RPMI7951 (cell line): ENCODE measurements around the gene RABGAP1L. TPM values are rescaled to one million over a fixed set of nuclear protein-coding genes. Genes with fewer than 3 reads are reported as not detected.
"Not testable (repeated sequence)": the region's sequence is repeated elsewhere in the genome, so short reads cannot be mapped to it uniquely, and the experiment has no call there.

Experiments used
- DNase-seq: peaks from one replicate; pipeline ENCODE4 v3.0.0-alpha.2; 2012; ENCODE audit warnings: low read depth
- total RNA-seq: library from RNA; depleted of rRNA; stranded (reverse); fragments of >200 nt; shearing (Covaris generic); gene quantifications from 2 replicates; pipeline ENCODE4 v1.2.3, GENCODE V29; 2014

The RABGAP1L gene
- total RNA-seq, 1 experiment from 2014 or later, result 17.2 TPM

DNA sequence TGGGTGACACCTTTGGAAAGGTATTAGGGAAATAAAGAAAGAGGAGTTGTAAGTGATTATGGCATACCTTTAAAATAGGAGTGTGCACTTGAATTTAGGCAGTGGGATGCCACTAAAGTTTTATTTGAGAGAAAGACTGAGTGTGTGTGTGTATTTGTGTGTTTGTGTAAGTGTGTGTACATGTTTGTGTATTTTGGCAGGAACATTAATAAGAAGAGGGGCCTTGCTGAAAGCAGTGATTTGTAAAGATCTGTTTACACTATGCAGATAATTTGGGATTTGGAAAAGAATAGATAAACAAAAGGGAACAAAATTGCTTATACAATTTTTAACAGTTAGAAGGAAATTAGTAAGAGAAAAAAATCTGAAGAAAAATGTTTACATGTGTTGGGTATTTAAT is 409.2 kb downstream of the RABGAP1L start:
- no peak for DNase-seq

DNA sequence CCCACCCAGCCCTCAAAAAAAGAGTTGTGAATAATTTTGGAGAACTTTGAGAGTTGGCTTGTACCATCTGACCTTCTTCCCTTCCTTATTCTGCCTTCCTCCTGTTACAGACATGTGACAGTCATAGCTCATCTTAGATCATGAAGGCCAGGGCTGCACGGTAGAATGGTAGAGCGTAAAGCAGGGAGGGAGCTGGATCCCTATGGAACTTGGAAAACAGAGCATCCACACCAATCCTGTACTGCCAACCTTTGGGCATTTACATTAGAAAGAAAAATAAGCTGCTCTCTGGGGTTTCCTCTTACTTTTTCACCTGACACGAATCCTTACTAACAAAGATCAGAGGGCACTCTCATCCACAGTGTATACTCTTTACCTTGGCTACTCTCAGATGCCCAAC is 409.9 kb downstream of the RABGAP1L start:
- no peak for DNase-seq

DNA sequence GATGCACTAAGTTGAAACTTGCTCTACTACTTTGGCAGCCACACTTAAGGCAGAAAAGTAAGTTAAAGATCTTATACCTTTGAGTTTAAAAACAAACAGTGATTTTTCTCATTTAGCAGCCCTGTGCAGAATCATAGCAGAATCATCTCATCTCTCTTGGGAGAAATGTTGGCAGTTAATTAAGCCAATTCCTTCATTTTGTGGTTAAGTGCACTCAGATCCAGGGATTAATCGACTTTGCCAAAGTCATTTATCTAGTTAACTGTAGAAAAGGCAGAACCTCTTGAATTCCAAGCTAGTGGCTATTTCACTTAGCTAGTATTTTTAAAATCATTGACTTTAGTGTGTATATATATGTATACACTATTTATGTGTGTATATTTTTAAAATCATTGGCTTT is 413.5 kb downstream of the RABGAP1L start:
- DNase-seq, result no peak

DNA sequence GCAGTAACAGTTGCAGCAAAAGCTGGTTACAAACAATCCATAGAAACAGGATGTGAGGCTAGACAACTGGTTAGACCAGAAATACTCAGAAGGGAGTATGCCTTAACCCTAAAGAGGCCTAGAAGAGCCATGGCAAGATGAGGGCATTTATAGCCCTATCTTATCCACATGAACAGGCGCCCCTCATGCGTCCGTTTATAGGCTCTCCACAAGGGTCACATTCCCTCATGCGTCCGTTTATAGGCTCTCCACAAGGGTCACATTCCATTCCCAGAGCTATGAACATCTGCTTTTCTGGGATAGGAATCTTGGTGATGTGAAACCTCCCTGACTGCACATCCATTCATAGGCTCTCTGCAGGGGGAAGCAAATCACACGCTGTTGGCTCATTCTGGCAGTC is 416.8 kb downstream of the RABGAP1L start:
- DNase-seq, result not testable (repeated sequence)

DNA sequence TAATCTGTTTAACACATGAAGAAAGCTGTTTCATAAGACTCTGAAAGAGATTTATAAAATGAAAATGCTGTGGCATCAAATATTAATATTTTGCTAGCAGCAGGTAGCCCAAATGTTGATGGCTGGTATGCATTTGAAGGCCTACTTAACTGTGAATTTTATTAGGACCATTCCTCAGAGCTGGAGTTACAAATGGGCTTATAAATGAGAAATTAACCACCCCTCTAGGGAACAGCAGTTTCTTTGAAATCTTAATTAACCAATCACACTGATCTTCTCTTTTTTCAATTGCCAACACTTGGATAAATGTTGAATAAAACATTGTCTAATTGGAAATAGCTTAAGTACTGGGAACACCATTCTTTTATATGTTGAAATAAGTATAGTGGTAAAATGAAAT is 418.4 kb downstream of the RABGAP1L start:
- no peak for DNase-seq

DNA sequence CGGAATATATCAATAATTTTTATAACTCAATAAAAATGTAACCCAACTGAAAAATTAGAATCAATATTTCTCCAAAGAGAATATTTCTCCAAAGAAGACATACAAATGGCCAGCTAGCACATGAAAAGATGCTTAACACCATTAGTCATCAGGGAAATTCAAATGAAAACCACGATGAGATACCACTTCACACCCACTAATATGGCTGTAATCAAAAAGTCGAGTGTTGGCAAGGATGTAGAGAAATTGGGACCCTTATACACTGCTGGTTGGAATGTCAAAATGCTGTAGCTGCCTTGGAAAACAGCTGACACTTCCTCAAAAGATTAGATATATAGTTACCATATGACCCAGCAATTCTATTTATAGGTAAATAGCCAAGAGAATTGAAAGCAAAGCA is 421.5 kb downstream of the RABGAP1L start:
- no peak for DNase-seq

DNA sequence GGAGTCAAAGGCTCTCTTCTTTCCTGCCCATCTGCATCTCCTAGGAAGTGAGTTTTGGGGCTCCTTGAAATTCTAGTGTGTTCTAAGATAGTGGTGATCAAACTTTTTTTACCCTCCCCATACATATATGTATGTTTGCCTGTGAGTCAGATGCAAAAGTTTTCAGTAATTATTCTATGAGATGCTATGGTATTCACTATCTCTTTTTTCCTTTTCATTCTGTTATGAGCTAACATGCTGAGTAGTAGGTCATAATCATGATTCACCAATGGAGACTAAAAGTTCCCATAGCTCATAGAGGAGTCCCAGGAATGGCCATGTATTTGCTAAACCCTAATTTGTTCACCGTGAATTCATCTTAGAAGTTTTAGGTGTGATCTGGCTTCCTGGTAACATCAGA is 424.0 kb downstream of the RABGAP1L start:
- no peak for DNase-seq

DNA sequence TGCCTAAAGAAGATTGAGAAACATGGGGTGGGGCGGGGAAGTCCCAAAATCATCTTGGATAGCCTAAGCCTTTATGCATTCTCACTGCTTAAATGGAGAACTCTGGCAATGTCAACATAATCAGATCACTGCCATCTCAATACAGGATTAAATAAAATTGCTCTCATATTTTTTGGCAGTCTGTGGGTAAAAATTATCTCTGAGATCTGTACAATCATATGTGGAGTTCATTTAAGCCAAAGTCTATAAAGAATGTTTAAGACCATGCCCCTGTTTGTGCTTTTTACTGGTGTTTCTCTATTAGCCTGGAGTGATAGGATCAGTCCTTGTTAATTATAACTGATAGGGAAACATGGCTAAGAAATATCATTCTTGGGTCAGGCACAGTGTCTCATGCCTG is 424.8 kb downstream of the RABGAP1L start:
- DNase-seq, result no peak

DNA sequence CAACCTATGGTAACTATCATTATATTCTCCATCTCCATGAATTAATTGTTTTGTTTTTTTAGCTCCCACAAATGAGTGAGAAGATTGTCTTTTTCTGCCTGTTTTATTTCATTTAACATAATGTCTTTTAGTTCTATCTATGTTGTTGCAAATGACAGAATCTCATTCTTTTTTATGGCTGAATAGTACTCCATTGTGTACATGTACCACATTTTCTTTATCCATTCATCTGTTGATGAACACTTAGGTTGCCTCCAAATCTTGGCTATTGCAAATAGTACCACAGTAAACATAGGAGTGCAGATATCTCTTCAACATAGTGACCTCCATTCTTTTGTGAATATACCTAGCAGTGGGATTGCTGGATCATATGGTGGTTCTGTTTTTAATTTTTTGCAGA is 429.3 kb downstream of the RABGAP1L start:
- DNase-seq, result not testable (repeated sequence)

DNA sequence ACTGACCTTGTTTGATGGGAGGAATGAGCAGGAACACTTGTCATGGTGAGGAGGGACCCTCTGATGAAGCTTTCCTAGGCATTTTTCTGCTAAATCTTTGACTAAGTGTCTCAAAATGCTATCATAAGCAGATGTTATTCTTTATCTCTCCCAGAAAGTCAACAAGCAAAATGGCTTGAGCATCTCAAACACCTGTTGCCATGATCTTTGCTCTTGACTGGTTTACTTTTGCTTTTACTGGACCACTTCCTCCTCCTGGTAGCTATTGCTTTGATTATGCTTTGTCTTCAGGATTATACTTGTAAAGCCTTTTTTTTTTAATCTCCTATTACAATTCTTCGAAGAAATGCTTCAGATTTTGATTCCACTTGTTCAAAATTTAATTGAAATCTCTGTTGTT is 445.9 kb downstream of the RABGAP1L start:
- DNase-seq, result no peak

DNA sequence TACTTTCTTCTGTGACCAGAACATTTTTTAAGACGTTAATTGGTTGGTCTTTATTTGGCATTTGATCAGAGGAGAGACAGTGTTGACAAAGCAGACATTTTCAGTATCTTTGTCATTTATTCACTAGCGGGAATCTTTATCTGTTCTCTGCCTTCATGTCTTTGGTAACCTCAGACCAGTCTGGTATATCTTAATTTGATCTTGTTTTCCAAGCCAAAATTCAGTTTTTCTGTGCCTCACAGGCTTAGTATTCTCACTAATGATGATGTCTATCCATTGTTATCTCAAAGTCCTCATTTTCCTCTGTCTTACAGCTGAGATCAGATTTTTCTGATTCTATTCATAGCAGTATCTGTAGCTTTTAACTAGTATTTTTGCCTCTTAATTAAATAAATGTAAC is 447.2 kb downstream of the RABGAP1L start:
- DNase-seq, result no peak

DNA sequence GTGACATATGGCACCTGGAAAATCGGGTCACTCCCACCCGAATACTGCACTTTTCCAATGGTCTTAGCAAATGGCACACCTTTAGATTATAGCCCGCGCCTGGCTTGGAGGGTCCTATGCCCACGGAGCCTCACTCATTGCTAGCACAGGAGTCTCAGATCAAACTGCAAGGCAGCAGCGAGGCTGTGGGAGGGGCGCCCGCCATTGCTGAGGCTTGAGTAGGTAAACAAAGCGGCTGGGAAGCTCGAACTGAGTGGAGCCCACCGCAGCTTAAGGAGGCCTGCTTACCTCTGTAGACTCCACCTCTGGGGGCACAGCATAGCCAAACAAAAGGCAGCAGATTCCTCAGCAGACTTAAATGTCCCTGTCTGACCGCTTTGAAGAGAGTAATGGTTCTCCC is 458.6 kb downstream of the RABGAP1L start:
- not testable (repeated sequence) for DNase-seq

DNA sequence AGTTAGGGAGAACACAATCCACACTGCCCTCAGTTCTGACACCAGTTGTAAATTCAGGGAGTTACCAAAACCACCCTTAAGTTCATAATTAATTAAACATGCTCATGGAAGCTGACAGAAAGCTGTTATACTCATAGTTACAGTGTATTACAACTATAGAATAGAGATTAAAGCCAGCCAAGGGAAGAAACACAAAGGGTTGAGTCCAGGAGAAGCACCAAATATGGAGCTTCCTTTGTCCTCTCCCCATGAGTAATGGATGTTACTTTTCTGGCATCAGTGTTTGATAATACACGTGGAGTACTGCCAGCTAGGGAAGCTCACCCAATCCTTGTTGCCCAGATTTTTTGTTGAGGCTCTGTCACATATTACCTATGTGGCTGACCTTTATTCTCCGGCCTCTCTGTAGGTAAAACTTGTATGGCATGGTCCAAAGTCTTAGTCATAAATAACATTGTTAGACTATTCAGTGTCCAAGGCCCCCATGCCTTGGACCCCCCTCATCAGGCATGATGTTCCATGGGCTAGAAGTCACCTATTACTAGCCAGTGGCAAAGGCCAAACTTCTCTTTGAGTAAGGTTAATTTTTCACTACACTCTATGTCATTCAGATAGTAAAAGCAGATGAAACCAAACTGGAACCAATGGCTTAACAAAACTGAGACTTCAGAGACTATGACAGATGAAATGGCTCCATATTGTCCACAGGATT is 464.2 kb downstream of the RABGAP1L start:
- DNase-seq, result no peak

DNA sequence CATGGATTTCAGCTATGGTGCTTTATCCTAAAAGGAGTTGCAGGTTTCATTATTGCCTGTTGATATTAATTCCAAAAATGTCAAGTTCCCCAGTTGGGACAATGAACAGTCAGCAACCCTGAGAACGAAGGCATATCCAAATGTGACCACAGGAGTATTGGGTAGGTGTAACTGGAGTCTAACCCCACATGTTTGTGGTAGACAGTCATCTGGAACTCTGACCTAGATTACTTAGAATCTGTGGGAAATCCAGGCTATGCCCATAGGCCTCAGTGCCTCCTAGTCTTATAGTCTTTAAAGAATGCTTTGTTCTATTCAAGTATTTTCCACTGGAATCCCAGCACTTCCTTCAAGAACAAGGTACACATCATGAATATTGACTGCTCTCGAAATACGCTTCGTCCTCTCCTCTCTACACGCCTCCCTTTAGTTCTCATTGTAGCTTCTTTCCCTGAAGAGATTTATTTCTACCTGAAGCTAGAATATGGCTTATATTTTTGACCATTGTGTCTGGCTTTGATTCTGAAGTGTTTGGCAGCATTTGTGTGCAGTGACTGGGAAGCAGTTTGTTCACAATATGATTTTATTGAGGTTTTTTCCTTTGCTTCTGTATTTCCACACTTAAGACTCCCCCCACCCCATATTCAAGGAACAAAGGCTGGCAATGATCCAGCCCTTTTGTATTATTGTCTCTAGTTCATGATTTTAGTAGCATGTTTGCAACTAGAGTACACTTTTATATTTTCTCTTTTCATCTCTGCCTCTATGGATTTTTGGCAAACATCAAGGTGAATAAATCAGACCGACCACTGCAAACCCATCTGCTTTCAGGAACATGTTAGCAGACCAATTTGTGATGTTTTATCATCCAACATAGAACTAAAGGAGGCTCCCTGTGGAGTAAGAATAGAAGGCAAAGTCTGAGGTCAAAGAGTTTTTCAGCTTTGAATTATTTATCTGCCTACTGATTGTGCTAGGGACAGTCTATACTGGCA is 467.0 kb downstream of the RABGAP1L start:
- DNase-seq, result peak; percentile 15

DNA sequence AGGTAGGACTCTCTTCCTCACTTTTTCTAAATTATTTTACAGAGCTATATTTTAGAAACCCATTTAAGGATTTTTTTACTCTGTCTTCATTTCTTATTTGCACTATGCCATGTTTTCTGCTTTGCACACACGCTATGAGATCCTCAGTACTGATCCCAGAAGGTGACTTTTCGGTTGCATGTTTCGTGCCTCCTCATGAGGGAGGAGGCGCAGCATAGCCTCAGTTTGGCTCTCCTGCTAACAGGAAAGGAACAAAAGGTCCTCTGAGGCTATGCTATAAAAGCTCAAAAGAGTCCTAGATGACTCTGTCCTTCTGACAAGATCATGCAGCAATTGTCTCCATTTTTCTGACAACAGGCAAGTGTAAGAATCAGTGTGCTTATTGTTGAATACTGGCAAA is 478.2 kb downstream of the RABGAP1L start:
- DNase-seq, result no peak

DNA sequence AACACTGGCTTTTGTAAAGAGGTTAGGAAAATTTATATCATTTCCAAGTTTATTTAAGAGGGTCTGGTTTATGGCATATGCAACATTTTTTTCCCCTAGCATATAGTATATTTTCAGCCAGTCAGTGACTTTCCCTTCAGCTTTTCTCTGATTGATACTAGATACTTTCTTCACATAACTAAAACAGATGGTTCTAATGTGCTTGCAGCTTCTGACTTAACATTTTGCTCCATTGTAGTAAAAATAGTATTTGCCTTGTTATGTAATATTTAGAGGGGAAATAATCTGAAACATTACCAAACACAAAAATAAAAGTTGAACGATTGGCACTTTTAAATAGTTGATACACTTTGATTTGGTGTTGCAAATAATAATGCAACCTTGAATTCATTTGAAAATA is 480.1 kb downstream of the RABGAP1L start:
- no peak for DNase-seq

DNA sequence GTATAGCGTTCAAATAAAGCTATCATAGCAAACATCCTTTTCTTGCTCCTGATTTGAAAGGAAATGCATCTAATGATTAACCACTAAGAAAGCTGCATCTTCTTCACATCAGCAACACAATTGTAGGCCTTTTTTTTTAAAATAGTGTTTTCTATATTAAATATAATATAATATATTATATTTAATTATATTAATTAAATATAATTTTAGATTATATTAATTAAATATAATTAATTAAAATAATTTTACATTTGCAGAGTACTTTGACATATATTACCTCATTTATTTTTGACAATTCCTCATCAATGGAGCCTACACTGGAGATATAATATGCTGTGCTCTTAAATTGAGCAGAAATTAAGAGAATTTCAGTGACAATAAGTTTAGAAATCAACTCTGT is 481.5 kb downstream of the RABGAP1L start:
- no peak for DNase-seq

DNA sequence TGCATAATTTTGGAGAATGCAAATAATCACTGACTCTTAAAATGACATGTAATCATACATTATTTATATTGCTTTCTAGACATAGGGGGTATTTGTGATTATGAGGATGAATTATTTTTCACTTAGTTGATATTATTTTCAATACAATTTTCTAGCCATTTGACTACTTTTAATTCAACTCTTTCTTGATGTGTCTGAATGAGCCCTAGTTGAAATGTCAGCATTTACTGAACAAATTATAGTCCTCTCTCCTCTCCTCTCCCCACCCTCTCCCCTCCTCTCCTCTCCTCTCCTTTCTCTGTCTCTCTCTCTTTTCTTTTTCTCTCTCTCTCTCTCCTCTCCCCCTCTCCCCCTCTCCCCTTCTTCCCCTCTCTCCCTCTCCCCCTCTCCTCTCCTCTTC is 483.1 kb downstream of the RABGAP1L start:
- no peak for DNase-seq

DNA sequence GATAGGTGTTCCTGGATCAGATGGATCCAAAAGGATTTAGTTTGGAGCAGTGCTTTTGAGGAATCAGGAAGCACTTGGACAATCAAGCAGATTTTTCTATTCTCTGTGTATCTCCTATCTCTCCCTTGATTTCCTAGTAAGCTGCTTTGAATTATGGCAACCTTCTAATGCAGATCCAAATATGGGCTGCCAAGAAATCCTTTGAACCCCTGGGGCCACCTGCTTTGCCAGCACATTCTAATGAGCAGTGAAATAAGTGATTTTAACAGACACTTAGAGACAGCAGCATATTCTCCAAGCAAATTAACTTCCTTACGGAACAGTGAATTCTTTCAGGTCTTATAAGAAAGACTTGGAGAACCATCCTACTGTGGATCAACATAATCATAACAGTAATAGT is 483.9 kb downstream of the RABGAP1L start:
- DNase-seq, result no peak

DNA sequence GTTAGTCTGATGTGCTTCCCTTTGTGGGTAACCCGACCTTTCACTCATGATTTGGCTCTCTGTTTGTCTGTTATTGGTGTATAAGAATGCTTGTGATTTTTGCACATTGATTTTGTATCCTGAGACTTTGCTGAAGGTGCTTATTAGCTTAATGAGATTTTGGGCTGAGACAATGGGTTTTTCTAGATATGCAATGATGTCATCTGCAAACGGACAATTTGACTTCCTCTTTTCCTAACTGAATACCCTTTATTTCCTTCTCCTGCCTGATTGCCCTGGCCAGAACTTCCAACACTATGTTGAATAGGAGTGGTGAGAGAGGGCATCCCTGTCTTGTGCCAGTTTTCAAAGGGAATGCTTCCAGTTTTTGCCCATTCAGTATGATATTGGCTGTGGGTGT is 490.3 kb downstream of the RABGAP1L start:
- not testable (repeated sequence) for DNase-seq

DNA sequence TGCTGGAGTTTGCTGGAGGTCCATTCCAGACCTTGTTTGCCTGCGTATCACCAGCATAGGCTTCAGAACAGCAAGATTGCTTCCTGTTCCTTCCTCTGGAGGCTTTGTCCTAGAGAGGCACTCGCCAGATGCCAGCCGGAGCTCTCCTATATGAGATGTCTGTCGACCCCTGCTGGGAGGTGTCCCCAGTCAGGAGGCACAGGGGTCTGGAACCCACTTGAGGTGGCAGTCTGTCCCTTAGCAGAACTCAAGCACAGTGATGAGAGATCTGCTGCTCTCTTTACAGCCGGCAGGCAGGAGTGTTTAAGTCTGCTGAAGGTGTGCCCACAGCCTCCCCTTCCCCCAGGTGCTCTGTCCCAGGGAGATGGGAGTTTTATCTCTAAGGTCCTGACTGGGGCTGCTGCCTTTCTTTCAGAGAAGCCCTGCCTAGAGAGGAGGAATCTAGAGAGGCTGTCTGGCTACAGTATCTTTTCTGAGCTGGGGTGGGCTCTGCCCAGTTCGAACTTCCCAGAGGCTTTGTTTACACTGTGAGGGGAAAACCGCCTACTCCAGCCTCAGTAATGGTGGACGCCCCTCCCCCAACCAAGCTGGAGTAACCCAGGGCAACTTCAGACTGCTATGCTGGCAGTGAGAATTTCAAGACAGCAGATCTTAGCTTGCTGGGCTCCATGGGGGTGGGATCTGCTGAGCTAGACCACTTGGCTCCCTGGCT is 493.4 kb downstream of the RABGAP1L start:
- DNase-seq, result no peak

DNA sequence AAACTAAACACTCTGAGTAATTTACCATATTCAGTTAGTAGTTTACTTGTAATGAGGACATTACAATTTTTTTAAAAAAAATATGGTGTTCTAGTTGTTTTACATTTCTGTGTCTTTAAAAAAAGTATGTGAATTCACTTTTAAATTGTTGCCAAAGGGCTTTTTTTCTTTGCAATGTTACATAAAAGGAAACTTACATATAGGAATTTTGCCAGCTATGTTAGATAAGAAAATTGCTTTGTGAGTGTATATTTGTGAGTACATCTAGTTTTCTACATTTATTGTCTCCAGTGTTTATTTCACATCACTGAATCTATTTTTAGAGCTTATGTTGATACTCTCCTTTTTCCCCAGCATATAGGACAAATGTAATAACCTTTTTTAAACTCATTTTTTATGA is 495.2 kb downstream of the RABGAP1L start:
- no peak for DNase-seq
